IPS-NIHi7 (cell line): ENCODE measurements around the gene C1S.
A peak's percentile ranks its signal among the peaks of the same experiment; 100 is the strongest.

Experiments
- DNase-seq: peaks from one replicate; pipeline ENCODE4 v3.0.0; 2012; ENCODE audit warnings: mixed read lengths; ENCODE audit errors: extremely low spot score

Gene C1S

DNA sequence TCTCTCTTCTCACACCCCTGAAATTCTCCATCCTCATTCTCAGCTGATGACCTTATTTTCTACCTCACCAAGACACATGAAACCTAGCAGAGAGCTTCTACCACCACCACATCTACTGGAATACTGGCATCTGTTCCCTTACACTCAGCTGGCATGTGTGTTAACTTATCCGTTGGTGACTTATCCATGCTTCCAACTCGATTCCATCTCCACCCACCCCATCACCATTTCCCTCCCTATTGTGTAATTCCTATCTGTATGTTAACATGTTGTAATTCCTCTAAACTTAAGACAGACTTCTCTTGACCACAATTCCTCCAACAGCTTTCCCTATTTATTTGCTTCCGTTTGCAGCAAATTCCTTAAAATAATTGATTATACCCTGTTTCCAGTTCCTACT is 15.4 kb downstream of the C1S start:
- DNase-seq: no peak

DNA sequence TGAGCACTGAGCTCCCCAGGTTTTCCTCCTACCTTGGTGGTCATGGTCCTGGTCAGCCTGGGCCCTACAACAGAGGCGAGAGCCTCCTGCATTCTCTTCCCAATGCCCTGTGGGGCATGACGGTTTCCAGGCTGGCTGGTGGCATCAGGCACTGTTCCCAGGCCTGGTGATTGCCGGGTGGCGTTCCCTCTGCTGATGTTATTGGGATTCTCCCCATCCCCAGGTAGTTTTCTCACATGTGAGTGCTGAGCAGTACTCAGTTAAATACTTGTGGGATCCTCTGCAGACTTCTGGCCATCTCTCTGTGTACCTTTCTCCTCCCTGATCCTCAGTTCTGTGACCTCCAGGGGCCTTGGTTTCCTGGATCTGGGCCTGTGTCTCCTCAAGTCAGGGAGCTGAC is 16.0 kb downstream of the C1S start:
- no peak for DNase-seq

DNA sequence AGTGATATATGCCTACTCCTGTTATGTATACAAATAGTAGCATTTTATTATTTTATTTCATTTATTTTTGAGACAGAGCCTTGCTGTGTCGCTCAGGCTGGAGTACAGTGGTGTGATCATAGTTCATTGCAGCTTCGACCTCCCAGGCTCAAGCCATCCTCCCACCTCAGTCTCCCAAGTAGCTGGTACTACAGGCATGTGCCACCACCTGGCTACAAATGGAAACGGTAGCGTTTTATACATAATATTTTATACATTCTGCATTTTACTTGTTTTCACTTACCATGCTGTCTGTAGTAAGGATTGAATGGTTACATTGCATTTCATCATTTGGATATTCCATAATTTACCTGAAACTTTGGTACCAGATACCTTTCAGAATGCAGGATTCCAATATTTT is 17.6 kb downstream of the C1S start:
- no peak for DNase-seq

DNA sequence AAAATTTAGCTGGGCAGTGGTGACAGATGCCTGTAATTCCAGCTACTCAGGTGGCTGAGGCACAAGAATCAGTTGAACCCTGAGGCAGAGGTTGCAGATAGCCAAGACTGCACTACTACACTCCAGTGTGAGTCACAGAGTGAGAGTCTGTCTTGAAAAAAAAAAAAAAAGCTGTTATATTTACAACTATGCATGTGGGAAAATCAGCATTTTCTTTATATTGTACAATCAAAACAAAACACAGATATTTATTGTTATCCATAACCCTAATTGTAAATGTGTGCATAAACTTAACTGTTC is 19.3 kb downstream of the C1S start:
- DNase-seq: no peak

DNA sequence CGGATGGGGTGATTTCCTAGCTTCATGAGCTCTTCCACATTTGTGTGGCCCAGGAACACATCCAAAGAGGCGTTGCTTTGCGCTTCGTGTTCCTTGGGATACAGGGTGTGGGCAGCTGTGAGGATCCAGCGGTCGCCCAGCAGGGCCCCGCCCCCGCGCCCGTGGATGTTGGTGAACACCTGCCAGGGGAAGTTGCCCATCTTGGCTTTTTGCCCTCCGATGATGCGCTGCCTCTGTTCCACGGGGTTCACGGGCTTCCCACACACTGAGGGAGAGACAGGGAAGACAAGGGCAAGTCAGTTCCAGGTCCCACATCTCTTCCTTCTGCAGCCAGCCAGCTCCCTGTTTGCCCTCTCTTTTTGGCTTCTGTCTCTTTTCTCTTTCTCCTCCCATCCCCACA is 20.5 kb downstream of the C1S start:
- DNase-seq: no peak

DNA sequence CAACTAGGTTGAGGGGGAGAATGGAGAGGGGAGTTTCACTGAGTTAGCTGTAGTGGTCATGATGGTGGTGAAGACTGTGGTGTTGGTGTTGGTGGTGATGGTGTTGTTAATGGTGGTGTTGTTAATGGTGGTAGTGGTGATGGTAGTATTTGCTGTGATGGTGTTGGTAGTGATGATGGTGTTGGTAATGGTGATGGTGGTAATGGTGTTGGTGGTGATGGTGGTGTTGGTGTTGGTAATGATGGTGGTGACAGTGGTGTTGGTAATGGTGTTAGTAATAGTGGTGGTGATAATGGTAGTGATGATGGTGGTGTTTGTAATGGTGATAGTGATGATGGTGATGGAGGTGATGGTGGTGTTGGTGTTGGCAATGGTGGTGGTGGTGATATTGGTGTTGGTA is 22.6 kb downstream of the C1S start:
- no peak for DNase-seq

DNA sequence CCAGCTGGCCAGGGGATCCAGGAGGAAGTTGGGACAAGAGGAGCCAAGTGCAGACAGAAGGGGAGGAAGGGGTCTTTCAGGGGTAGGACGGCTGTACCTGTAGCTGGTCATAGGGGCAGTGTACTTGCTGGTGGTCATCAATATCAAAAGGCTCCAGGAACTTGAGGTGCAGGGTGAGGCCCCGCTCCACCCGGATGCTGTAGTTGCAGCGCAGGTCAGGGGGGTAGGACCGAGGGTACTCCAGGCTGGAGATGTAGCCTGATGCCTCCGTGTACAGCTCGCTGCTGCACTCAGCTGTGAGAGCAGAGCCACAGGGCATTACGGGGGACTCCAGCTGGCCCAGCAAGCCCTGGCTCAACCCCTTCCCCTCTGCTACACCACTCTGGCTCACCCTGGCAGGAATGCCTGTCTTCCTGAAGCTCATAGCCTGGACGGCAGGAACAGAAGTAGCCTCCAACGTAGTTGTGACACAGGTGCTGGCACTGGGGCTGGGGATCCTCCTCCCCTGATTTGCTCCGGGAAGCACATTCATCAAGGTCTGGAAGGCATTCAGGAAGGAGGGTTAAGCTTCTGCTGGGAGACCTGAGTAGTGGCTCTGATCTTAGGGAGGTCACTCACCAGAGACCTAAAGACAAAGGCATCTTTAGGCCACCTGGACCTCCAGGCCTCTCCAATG is 28.8 kb downstream of the C1S start:
- DNase-seq: no peak

DNA sequence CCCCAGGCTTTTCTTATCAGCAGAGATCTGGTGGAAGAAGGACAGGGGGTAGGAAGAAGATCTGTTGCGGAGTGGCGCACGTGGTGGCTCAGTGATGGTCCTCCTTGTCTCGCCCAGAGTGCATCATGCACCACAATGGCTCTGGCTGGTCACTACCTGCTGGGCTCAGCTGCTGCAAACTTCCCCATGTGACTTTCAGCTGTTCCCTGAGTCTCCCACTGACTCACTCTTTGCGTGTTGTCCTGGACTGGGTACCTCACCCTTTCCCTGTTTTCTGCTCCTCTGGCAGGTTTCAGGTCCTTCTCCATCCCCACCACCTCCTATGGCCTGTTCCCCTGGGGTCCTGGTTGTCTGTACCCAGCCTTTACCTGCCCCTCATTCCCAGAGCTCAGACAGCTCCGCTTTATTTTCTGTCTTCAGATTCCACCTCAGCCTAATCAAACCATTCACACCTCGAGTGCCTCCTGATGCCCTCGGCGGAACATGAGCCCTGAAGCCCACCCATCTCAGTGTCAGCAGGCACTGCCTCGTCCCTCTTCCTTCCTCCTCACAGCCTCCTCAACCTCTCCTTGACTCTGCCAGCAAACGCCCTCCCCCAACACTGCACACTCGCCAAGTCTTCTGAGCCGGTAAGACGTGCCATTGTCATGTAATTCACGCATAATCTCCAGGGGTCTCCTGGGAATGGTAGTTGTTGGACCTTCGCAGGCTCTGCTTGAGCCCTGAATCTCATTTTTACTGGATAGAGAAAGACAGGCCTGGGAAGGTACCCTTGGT is 29.9 kb downstream of the C1S start:
- peak; percentile 40 for DNase-seq

DNA sequence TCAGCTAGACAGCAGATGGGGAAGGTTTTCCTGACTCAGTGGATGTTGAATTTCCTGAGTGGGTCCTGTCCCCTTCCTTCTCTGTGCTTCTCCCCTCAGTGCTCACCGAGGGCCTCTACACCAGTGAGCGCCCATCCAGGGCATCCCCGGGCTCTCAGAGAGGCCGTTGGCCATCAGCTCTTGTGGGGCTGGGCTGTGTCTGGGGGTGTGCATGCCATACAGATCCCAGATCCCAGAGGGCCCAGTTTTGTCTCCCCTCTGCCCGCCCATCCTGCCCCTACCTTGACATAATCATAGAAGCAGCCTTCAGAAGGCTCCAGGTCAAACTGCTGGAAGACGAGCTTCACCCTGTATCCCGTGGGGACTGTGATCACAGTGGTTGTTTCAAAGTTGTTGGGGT is 30.7 kb downstream of the C1S start:
- no peak for DNase-seq

DNA sequence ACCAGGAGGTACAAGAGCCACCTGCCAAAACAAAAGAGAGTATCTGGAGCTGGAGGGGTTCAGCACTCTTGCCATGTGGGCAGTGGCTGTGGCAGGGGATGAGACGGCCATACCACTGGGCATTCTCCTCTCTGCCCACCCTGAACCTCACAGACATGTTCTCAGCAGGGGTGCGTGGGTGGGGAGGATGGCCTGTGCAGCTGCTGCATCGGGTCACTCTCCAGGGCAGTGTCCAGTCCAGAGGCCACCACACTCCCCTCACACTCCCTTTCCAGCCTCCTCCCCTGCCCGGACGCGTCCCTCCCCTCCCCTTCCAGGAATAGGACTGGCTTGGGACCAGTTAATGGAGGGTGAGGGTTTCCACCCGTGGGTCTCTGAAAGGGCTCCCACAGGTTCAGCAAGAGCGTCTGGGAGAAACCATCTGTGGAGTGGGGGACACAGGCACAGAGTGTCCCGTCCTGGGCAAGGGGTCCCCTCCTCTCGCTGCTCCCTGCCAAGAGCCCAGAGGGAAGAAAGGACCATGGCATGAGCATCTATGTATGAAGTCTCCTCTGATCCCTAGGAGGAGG is 31.2 kb downstream of the C1S start:
- DNase-seq: no peak

DNA sequence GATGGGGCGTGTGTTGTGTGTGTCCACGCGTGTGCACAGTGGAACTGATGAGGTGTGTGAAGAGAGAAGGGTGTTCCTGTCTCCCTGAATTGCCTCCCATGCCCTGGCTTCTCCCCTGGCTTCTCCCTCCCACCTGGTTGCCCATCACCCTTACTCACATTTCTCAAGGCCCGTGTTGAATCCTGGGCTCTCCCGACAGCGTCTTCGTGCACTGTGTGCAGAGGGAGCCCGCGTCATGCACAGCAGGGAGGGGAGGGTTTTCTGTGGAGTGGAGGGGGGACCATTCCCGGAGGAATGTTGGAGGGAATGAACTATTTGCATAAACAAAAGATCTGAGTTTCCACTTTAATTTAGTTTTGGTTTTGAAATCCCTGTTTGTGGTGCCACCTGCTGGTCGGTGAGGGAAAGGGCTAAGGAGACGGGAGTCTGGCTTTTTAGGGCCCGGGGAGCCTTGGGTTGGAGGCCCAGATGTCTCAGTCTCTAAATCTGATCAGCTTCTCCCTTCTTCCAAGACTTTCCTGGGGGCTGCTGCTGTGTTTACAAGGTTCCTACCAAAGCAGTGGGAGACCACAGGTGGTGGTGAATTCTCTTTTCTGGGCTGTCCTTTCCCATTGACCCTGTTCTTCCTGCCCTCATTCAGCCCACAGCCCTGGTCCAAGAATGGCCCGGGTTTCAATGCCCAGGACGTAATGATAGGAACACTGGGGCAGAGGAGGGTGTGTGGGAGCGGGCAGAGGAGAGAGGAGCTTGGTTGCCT is 31.9 kb downstream of the C1S start, which contains the start of gene C1R:
TSS of gene C1R (minus strand) at position 217 of the 757 bp plus-strand sequence. CDS start at position 160, 57 bp downstream.
- DNase-seq: peak; percentile 76

DNA sequence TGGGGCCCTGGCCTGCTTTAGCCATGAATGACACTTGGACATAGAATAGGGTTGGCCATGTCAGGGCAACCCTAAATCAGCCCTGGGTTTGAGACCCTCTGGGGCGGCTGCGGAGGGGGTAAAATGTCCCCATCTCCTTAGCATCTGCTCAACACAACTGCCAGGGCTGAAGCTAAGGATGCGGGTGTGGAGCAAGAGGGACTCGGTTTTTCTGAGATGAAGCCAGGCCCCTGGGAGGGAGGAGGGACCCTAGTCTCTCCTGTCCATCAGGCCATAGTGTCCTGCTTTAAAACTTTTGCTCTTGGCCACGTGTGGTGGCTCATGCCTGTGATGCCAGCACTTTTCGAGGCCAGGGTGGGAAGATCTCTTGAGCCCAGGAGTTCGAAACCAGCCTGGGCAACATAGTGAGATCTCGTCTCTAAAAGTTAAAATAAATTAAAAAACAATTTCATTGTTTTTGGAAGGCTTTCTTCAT is 32.5 kb downstream of the C1S start:
- DNase-seq: no peak

DNA sequence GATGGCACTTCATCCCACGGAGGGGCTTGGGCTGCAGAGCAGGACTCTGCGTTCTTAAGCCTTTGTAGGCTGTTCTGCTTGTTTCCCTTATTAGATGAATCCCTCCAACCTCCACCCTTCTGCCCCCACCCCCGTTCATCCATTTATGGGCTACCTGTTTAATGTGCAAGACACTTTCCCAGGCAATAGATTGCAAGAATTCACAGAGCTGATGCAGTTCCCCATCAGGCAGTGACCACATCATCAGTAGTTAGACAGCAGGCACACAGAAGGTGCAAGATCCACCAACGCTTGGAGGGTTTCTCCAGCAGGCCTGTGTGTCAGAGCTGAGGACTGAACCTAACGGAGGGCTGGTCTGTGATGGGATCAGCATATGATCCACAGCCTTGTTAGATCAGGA is 33.0 kb downstream of the C1S start:
- no peak for DNase-seq

DNA sequence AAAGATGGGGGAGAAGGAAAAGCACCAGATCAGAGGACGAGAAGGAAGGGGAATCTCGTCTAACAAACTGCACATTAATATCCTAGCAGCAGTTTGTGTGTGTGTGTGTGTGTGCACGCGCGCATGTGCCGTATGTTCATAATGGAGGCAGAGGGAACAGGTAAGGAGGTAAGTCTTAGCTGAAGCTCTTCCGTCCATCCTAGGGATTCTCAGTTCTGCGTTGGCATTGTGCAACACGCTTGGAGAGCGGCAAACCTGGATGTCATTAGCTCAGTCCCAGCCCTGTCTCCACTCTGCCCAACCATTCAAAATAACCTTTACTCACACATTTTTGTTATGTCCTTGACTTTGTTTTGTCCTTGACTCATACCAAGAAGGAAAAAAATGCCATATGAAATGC is 33.4 kb downstream of the C1S start:
- DNase-seq: no peak

DNA sequence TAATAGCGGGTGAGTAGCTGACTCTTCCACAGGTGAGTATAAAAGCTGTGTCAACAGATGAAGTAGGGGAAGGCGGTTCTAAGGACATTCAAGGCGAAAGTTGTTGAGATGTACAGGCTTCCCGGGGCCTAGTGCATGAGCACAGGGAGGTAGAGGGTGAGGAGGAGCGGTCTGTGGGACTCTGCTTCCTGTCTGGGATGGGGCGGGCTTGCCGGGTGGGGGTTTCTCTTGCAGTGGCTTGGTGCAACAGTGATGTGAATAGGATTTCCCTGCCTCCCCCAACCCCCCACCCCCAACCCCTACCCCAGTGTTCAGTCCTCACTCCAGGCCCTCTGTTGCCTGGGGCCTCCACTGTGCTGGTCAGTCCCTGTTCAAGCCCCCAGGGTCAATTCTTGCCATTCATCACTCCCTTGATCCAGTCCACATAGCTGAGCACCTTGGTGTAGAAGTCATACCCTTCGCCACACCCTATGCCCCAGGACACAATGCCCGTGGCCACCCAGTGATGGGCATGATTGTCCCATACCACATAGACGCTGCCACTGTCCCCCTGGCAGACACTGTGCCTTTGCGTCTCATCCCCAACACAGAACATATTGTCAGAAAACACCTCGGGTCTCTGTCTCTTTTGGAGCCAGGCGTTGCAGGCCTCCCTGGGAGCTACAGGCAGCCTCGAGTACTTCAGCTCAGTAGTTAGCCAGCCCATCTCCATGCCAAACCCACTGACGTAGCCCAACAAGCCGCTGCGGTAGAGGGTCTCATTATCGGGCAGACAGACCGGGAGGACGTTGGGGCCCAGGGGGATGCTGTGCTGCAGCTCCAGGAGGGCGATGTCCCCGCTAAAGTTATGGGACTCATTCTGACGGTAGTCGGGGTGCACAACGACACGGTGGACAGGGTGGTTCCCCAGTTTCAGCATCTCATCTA is 35.8 kb downstream of the C1S start:
- no peak for DNase-seq

DNA sequence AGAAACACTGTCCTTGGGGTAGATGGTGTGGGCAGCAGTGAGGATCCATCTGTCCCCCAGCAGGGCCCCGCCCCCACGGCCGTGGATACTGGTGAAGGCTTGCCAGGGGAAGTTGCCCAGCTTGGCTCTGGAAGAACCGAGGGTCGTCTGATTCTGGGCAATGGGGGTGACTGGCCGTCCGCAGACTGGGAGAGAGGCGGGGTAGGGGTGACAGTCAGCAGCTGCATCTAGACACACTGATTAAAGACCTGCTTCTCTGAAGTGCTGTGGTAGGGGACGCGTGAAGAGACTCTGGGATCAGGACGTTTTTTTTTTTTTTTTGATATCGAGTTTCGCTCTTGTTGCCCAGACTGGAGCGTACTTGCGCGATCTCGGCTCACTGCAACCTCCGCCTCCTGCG is 36.5 kb downstream of the C1S start:
- no peak for DNase-seq

DNA sequence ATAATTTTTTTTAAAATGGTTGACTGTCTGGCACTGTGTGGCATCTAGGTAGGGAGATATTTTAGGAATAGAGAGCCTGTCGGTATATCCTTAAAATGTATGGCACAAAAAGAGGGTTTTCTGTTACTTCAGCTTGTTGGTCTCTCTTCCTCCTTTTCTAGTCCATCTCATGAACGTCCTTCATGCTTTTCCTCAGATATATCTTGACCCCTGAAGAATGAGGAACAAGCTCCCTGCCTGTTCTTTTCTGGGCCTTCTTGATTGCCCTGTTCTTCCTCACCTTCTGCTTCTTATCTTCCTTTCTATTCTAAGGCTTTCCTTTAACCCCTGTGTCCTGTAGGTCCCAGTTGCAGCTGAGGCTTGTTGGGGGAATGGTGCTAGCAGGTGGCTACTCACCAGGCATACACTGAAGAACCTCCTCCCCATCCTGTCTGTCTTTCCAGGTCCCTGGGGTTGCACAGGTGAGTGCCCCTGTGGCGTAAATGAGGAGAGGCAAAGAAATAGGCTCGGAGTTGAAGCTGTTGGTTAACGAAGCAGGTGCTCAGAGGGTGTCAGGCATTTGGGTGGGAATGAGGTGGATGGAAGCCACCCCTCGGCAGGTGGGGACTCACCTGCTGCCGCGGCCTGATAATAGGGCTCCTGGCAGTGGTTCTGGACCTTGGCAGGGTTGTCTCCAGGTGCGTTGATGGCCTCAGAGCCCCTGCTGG is 38.9 kb downstream of the C1S start:
- DNase-seq: no peak

DNA sequence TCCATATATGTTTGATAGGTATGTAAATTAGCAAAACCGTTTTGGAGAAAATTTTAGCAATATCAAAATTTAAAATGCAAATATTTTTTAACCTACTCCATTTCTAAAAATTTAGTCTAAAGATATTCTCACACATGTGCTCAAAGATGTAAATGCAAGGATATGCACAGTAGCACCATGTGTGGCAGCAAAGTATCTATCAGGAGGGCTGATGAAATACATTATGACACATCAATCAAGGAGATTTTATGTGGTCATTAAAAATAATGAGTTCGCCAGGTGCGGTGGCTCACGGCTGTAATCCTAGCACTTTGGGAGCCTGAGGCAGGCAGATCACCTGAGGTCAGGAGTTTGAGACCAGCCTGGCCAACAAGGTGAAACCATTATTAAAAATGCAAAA is 39.7 kb downstream of the C1S start:
- no peak for DNase-seq

DNA sequence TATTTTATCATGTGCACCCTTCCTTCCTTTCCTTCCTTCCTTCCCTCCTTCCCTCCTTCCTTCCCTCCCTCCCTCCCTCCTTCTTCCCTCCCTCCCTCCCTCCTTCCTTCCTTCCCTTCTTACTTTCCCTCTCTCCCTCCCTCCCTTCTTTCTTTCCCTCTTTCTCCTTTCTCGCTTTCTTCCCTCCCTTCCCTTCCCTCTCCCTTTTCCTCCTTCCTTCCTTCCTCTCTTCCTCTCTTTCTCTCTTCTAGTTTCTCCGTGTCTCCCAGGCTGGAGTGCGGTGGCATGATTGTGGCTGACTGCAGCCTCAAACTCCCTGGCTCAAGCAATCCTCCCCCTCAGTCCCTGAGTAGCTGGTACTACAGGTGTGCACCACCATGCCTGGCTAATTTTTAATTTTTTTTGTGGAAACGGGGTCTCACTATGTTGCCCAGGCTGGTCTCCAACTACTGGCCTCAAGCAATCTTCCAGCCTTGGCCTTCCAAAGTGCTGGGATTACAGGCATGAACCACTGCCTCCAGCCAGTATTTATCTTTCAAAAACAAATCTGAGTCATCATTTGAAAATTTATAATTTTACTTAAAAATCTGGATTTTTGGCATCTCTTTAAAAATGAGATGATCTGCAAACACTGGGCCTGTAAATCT is 40.7 kb downstream of the C1S start:
- no peak for DNase-seq

DNA sequence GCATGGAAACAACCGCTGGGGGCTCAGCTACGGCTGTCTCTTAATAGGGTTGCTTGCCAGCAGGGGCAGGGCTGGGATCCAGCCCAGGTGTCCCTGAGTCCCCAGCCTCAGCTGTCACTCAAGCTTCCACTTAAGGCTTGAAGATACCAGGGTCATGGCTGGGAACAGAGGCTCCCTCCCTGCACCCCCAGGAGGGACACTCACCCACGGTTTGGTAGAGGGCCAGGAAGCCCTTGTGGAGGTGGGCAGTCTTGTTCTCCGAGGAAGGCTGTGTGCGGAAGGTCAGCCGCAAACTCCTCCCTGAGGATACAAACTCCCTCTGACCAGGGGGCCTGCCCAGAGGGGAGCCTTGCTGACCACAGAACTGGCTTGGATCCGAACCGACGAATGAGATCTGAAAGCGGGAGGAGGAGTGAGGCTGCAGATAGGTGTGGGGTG is 41.2 kb downstream of the C1S start:
- DNase-seq: no peak
